DMS53 (cell line): ENCODE results near the gene SRA1.

Experiments used
- DNase-seq: peaks from one replicate; lab custom pipeline; 2025; lab: John Stamatoyannopoulos, UW

The SRA1 gene

DNA sequence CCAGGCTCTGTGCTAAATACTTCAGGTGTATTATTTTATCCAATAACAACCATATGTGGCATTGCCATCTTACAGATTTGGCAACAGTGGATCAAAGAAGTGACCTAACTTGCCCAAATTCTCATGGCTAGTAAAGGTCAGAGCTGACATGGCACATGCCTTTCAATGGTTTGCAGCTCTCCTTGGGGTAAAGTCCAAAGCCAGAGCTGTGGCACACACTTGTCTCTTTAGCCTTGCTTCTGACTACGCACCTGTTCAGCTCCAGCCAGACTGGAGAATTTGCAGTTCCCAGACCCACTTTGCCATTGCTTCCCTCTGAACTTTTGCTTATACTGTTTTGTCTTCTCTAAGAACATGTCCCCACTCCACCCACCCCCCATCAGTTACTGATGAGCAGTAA is 13.2 kb upstream of the SRA1 start:
- no peak for DNase-seq

DNA sequence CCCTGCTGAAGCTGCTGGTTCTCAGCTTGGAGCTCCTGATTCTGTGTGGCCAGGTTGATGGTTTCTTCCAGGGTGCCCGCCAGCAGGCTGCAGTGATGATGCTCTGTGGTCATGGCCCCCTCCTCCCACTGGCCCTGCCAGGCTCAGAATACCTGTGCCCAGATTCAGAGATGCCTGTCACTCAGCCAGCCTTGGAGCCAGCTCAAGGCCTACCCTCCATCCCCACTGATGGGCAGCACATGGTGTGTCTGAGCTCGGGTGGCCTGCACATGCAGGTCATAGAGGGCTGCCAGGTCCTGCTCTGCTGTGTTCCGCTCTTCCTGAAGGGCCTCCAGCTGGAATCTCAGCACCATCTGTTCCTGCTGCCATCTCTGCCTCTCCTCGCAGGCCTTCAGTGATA is 12.8 kb upstream of the SRA1 start:
- DNase-seq: no peak

DNA sequence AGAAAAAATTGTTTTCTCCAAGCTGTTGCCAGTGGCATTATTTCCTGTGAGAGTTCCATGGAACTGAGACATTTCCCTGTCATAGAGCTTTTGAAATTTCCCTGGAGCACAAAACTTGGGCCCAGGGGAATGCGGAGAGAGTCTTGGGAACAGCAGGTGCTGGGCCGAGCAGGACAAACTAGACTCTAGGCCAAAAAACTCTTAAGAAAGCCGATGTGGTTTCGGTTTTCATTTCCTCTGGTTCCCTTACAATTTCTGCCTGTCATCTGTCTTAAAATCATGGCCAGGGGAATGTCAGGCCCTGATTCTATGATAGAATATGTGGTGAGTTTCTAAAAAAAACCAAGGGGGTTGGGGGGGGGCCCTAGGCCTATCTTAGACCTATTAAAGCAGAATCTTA is 11.9 kb upstream of the SRA1 start:
- no peak for DNase-seq

DNA sequence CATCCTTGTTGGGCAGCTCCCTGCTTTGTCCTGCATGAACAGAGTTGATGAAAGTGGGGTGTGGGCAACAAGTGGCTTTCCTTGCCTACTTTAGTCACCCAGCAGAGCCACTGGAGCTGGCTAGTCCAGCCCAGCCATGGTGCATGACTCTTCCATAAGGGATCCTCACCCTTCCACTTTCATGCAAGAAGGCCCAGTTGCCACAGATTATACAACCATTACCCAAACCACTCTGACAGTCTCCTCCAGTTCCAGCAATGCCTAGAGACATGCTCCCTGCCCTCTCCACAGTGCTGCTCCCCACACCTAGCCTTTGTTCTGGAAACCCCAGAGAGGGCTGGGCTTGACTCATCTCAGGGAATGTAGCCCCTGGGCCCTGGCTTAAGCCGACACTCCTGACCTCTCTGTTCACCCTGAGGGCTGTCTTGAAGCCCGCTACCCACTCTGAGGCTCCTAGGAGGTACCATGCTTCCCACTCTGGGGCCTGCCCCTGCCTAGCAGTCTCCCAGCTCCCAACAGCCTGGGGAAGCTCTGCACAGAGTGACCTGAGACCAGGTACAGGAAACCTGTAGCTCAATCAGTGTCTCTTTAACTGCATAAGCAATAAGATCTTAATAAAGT is 11.3 kb upstream of the SRA1 start:
- DNase-seq: no peak

DNA sequence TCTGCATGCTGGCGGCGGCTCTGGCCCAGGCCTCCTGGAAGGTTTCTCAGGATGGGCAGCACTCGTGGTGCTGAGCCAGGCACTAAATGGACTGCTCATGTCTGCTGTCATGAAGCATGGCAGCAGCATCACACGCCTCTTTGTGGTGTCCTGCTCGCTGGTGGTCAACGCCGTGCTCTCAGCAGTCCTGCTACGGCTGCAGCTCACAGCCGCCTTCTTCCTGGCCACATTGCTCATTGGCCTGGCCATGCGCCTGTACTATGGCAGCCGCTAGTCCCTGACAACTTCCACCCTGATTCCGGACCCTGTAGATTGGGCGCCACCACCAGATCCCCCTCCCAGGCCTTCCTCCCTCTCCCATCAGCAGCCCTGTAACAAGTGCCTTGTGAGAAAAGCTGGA is 10.6 kb upstream of the SRA1 start:
- no peak for DNase-seq

DNA sequence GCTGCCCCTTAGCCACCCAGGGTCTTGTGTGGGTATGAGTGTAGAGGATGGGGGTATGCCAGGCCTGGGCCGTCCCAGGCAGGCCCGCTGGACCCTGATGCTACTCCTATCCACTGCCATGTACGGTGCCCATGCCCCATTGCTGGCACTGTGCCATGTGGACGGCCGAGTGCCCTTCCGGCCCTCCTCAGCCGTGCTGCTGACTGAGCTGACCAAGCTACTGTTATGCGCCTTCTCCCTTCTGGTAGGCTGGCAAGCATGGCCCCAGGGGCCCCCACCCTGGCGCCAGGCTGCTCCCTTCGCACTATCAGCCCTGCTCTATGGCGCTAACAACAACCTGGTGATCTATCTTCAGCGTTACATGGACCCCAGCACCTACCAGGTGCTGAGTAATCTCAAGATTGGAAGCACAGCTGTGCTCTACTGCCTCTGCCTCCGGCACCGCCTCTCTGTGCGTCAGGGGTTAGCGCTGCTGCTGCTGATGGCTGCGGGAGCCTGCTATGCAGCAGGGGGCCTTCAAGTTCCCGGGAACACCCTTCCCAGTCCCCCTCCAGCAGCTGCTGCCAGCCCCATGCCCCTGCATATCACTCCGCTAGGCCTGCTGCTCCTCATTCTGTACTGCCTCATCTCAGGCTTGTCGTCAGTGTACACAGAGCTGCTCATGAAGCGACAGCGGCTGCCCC is 10.0 kb upstream of the SRA1 start:
- no peak for DNase-seq

DNA sequence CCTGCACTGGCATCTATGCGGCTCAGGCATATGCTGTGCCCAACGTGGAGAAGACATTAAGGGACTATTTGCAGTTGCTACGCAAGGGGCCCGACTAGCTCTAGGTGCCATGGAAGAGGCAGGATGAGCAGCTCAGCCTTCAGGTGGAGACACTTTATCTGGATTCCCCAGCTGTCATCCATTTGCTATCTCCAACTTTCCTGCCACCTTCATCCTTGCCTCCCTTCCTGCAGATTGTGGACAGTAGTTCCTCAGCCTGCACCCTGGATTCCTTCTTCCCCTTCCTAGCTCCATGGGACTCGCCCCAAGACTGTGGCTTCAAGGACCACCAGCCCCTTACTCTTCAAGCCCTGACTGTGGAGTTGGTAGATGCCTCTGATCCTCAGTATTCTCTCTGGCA is 9.4 kb upstream of the SRA1 start:
- DNase-seq: no peak

DNA sequence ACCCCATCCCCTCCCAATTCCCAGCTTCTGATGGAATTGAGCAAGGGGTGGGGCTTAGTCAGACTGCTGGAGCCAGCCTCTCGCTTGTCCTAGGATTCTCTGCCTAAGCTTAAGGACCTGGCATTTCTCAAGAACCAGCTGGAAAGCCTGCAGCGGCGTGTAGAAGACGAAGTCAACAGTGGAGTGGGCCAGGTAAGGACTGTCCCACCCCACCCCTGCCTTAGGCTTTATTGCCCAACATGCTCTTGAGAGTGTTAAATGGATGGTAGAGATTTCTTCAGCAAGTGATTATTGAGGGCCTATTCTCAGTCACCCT is 8.5 kb upstream of the SRA1 start:
- DNase-seq: no peak

DNA sequence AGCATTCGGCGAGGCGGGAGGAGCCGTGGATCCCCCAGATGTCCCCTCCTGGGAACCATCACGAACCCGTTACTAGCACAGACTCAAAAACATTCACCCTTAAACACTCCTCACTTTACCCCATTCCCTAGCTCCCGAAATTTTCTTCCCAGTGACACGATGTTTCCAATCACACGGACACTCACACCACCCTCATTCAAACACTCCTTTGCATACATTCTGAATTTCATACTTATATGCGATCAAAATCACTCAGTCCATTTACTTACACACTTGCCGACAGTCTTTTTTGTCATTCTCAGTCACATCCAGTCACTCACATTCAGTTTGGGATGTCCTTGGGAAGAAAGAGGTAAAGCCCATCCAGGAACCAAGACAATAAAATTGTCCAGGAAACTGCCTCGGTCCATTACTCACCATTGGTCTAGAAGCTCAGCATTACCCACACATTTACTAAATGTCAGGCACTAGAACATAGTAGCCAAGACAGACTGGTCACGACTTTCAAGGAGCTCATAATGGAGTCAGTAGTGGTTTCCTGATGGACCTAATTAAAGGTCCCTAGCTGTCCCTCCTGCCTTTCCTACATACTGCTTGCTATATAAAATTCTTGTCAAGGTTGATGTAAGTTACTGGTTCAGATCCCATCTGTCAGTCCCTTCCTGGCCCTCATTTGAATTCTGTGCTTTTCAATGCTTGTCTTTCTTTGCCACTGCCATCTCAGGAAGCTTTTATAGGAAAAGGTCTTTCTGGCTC is 7.9 kb upstream of the SRA1 start:
- peak; percentile 49 for DNase-seq

DNA sequence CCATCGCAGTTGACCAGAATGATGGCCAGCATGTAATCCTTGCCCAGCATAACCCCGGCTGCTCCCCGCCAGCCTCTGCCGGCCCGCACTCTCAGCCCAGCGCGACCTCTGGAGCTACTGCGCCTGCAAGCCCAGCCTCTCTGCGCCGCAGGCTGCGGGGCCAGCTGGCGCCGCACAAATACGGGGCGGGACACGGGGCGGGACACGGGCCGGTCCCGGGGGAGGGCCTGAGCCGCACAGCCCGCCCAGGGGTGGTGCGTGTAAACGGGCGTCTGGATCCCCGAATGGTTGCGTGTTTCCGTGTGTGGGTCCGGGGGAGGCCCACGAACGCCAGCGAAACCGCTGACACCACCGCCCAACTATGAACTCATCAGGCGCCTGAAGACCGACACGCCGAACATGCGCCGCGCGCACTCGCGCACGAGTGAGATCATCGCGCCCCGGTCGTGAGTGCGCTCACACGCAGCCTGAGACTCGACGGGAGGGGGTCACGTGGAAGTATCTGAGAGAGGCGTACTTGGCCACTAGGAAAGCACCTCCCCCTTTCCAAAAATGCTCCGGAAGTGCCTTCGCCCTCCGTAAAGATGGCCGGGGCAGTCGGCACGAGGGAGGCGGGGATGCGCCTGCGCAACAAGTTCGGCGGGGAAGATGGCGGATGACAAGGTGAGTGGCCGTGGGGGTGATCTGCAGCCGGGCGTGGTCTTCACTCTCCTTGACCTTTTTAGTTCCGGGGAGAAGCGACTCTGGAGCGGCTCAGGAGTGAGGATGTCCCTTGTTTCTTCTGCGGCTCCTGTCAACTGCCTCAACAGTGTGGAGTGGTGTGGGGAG is 7.1 kb upstream of the SRA1 start, which contains the start of the genes APBB3 and SLC35A4:
APBB3 (minus strand) TSS at position 403 of the 828 bp plus-strand sequence; CDS start at position 50, 353 bp downstream.
SLC35A4 (plus strand) TSS at position 633 of the 828 bp plus-strand sequence. CDS start 2,342 bp downstream, outside the sequence.
- DNase-seq: peak; percentile 99

DNA sequence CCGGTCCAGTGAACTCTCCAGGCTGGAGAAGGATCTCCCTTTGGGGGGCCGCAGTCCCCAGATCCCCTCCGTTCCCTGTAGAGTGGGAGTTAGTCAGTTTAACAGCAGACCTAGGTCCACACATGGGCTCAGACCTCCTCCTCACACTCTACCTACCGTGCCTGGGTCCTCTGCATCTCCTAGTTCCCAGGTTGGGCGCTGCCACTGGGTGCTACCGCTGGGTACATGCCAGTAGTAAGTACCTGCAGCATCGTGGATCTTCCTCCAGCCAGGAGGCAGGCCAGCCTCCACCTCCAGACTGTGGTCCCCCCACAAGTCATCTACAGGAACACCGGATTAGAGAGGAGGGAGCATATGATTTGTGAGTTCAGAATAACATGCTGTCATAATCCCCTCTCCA is 6.3 kb upstream of the SRA1 start:
- peak; percentile 58 for DNase-seq

DNA sequence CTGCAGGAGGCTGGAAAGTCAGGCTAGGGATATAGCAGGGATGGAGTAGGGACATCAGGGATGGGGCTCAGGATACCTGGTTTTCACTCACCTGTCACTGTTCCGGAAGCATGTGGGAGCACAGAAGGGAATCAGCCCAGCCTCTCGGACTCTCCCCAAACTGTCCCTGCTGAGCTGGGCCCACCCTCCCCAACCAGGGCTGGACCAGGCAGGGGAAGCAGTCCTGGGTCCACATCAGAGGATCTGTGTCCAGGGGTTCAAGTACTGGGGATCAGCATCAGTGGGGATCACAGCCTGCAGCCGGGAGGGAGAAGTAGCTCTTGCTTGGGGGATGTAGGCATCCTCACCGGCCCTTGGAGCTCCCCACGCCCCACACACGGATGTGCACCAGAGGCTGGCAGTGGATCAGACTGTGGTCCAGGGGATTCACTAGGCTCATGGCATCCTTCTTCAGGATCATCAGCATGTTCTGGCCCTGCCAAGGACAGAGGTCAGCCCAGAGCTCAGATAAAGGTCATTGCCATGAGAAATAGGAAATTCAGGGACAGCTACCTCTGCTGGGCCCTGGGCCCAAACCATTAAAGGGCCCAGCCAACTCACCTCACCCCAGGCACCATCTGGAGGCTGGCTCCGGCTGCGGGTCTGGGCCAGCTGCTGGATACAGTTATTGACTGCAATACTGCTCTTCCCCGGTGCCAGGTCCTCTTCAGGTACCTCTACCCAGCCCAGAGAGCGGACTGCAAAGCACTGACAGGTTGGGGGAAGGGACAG is 4.7 kb upstream of the SRA1 start:
- no peak for DNase-seq

DNA sequence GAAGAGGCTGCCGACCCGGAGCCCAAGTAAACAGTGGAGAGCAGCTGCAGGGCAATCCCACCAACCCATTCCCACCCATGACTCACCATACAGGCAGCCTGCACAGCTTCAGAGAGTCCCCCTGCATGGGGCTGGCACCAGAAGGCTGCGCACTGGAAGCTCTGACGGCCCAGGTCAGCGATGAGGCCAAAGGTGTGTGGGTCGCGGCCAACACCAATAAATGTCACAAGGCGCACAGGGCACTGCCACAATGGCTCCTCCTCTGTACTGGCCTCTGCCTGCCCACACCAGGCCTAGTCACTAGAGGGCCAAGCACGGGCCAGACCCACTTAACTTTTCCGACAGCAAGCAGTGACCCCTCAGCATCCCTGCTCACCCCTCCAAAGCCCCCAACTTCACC is 3.0 kb upstream of the SRA1 start:
- DNase-seq: no peak

DNA sequence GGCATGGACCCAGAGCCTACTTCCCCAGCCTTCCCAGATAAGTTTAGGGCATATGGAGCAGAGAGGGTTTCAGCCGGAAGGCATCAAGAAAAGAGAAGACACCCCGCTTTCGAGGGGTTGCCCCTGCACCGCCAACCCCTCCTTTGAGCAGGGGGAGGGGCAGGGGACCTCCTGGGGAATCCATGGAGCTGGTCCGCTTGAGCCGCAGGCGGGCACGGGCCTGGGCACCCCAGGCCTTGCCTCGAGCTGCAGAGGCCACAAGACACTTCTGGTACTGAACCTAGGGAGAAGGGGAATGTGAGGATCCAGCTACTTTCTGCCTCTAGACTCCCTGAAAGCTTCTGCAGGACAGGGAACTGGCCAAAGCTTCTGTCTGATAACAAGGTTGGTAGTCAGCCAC is 1.3 kb upstream of the SRA1 start:
- DNase-seq: no peak

DNA sequence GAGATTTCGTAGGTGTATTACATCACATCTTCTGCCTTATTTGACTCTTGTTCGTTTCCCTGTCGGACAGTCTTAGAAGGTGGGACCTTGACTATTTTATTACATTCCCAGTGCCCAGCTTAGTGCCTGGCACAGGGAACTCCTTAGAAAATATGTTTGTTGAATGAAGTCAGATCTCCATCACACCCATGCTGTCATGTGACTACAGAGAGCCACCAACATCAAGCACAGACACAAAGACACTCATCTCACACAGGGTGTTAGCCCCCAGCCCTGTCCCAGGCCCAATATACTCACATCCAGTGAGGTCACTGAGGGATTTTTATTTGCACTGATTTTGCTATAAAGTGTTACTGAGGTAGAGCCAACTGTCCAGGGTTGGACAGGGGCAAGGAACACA is 692 bp upstream of the SRA1 start:
- no peak for DNase-seq

DNA sequence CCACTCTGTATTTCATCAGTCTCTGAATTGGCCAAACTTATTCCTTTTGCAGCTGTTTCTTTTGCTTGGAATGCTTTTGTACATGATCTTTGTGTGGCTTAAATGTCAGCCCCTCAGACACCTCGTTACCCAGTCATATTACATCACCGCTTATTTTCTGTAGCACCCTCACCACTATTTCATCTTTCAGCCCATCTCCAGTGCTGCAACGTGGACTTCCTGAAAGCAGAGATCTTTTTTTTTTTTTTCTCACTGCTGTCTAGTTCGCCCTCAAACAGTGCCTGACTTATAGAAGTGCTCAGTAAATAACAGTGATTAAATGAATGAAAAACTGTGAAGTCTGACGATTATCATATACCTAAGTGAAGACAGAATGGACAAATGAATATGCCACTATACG is 835 bp downstream of the SRA1 start:
- DNase-seq: peak; percentile 62

DNA sequence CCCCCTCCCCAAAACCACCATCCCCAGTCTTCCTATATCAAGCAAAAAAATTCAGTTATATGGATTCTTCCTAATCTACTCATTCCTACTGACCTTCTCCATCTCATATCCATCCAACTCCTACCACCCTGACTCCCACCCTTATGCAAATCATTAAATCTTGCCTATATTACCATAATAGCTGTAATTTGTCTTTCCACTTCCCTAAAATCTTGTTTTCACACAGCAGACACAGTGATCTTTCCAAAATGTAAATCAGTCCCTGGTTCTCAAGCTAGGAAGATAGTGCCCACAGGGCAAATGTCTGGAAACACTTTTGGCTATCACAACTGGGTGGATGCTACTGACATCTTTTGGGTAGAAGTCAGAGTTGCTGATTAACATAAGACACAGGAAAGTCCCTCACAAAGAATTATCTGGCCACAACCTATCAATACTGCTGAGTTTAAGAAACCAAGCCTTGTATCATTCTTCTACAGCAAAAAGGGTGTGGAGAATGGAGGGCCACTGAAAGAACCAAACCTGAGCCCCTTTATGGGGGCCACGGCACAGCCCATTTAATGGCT is 1.4 kb downstream of the SRA1 start:
- no peak for DNase-seq

DNA sequence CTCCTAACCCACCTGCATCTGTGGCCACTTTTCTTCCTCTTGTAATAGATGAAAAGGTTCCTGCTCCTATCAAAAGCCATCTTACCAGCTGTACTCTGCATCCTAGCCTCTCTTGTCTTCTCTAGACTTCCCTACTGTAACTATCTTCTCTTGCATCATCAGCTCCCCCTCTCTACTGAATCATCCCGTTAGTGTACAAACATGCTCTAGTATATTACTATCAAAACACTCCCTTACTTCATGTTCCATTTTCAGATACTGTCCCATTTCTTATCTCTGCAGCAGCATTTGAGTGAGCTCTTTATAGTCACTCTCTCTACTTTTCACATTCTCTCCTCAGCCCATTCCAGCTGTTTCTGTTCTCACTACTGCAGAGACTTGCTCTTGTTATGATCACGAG is 2.8 kb downstream of the SRA1 start:
- no peak for DNase-seq

DNA sequence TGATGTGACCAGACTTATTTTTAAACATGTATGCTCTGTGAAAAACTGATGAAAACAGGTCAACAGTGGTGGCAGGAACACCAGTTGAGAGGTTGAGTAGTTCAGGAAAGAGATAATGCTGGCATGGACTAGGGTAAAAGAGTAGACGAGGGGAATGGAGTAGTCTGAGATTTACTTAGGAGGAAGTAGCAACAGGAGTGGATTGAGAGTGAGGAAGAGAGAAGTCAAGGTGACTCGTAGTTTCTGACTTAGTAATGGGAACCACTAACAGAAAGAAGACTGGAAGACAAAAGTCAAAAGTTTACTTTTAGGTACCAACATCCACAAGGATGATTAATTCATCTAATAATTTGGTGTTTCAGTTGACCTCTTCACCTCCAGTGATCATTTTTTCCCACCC is 3.6 kb downstream of the SRA1 start:
- no peak for DNase-seq

DNA sequence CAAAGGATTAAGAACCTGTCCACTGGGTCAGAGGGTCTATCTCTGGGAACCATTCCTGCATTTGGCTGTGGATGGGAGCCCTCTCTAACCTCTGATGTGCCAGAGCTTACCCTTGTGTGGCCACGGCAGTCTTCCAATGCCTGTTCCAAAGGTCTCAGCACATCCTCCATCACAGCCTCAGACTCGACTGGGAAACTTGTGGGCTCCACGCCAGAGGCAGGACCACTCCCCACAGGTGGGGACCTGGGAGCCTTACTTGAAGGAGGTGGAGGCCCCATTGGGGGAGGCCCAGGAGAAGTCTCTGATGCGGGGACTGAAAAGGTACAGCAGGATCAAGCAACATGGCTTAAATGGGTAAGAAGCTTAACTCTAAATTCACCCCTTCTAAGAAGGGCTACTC is 5.4 kb downstream of the SRA1 start:
- DNase-seq: no peak
